H1 (cell line): ENCODE data around the gene RAB4B. TPM values are rescaled to one million over a fixed set of nuclear protein-coding genes. Genes with fewer than 3 reads are reported as not detected.

Experiments
- CTCF ChIA-PET: fragments of 300-600 bp; sonication (Branson Sonifier 250); formaldehyde crosslinking; loops from one replicate; lab custom pipeline; 2021; ENCODE audit not compliant: partially characterized antibody; lab: Charles Lee
- POLR2A ChIA-PET: fragments of 300-600 bp; sonication (Branson Sonifier 250); formaldehyde crosslinking; loops from one replicate; lab custom pipeline; 2021; ENCODE audit warnings: inconsistent platforms; ENCODE audit not compliant: partially characterized antibody; lab: Charles Lee
- DNase-seq, 2 experiments: peaks; one replicate each; pipeline versions ENCODE4 v3.0.0 to v3.0.0-alpha.2; 2010 to 2022; ENCODE audit warnings: low spot score in 2 of 2, low read depth in 1 of 2, mixed read lengths in 1 of 2
- FAIRE-seq: peaks from 2 replicates; lab custom pipeline; 2011; peaks lifted over from hg19 to GRCh38; lab: Jason Lieb, UNC
- H2AFZ ChIP-seq: 2 replicates; pipeline ENCODE4 v1.8.1; 2012; ENCODE audit warnings: low read length, inconsistent platforms
- H2AK5ac ChIP-seq: 2 replicates; pipeline ENCODE4 v1.6.1; 2013; ENCODE audit warnings: low read depth, low read length
- H2BK120ac ChIP-seq: replicated peaks from 2 replicates; pipeline ENCODE3; 2013; ENCODE audit warnings: low read depth, low read length, inconsistent platforms
- H2BK12ac ChIP-seq: 2 replicates; pipeline ENCODE4 v1.6.1; 2013; ENCODE audit warnings: low read depth, low read length
- H2BK15ac ChIP-seq: 2 replicates; pipeline ENCODE4 v1.6.1; 2013; ENCODE audit warnings: low read length
- H2BK20ac ChIP-seq: 2 replicates; pipeline ENCODE4 v1.6.1; 2013; ENCODE audit warnings: low read length
- H2BK5ac ChIP-seq: 2 replicates; pipeline ENCODE4 v1.6.1; 2013; ENCODE audit warnings: low read depth, low read length
- H3K14ac ChIP-seq: 2 replicates; pipeline ENCODE4 v1.6.1; 2013; ENCODE audit warnings: inconsistent platforms; ENCODE audit not compliant: insufficient read length
- H3K18ac ChIP-seq: 2 replicates; pipeline ENCODE4 v1.6.1; 2013; ENCODE audit warnings: low read length; ENCODE audit errors: extremely low read depth
- H3K23ac ChIP-seq: 2 replicates; pipeline ENCODE4 v1.6.1; 2013; ENCODE audit warnings: inconsistent platforms; ENCODE audit not compliant: insufficient read length
- H3K23me2 ChIP-seq: 2 replicates; pipeline ENCODE4 v1.6.1; 2013; ENCODE audit warnings: low read depth, low read length
- H3K27ac ChIP-seq: 2 replicates; pipeline ENCODE4 v1.6.1; 2011; ENCODE audit warnings: low read depth, low read length, inconsistent platforms
- H3K27me3 ChIP-seq, 4 experiments: replicated peaks in 1 of 4; 1 replicate in 1 of 4; 2 replicates in 3 of 4; pipeline versions ENCODE4 v1.6.1 to v1.8.1; 2011 to 2013; ENCODE audit warnings: low read length in 3 of 4, mild to moderate bottlenecking in 3 of 4, inconsistent platforms in 2 of 4, mixed read lengths in 2 of 4, moderate library complexity in 1 of 4; ENCODE audit not compliant: control insufficient read depth in 3 of 4, insufficient read depth in 3 of 4; ENCODE audit errors: extremely low read depth in 1 of 4
- H3K36me3 ChIP-seq, 4 experiments: 2 replicates each; pipeline versions ENCODE4 v1.6.1 to v1.8.1; 2011 to 2013; ENCODE audit warnings: mild to moderate bottlenecking in 4 of 4, low read length in 3 of 4, moderate library complexity in 2 of 4, control low read depth in 1 of 4, inconsistent platforms in 1 of 4; ENCODE audit not compliant: insufficient read depth in 4 of 4, control insufficient read depth in 2 of 4
- H3K4ac ChIP-seq: replicated peaks from 2 replicates; pipeline ENCODE3; 2013; ENCODE audit warnings: low read length, low read depth, mixed read lengths, inconsistent platforms; ENCODE audit not compliant: insufficient read length
- H3K4me1 ChIP-seq, 4 experiments: replicated peaks in 1 of 4; 1 replicate in 1 of 4; 2 replicates in 3 of 4; pipeline versions ENCODE4 v1.6.1 to v1.8.1; 2011 to 2013; ENCODE audit warnings: low read length in 3 of 4, inconsistent platforms in 2 of 4, mixed read lengths in 1 of 4; ENCODE audit not compliant: insufficient read depth in 4 of 4, control insufficient read depth in 3 of 4
- H3K4me2 ChIP-seq, 2 experiments: 2 replicates each; pipeline versions ENCODE4 v1.6.1 to v1.8.1; 2011 to 2013; ENCODE audit warnings: low read depth in 2 of 2, low read length in 2 of 2, control low read depth in 1 of 2, inconsistent platforms in 1 of 2, mild to moderate bottlenecking in 1 of 2; ENCODE audit not compliant: insufficient read depth in 1 of 2
- H3K4me3 ChIP-seq, 4 experiments: fragments of 200-600, 300-600 bp in 1 of 4; sonication (generic), shearing (Covaris generic), sonication (Bioruptor Twin) in 1 of 4; 2 replicates each; pipeline versions ENCODE4 v1.5.1 to v1.8.1; 2011 to 2016; ENCODE audit warnings: low read length in 4 of 4, low read depth in 3 of 4, control low read depth in 2 of 4, inconsistent platforms in 2 of 4, mild to moderate bottlenecking in 2 of 4, mixed read lengths in 1 of 4, moderate library complexity in 1 of 4; ENCODE audit not compliant: insufficient read depth in 2 of 4; ENCODE audit errors: extremely low read depth in 1 of 4
- H3K56ac ChIP-seq: replicated peaks from 2 replicates; pipeline ENCODE3; 2013; ENCODE audit warnings: low read depth, mild to moderate bottlenecking, mixed read lengths, low read length, inconsistent platforms; ENCODE audit not compliant: insufficient read length
- H3K79me1 ChIP-seq: 2 replicates; pipeline ENCODE4 v1.6.1; 2013; ENCODE audit warnings: low read depth, low read length, control low read depth
- H3K79me2 ChIP-seq, 2 experiments: 2 replicates each; pipeline versions ENCODE4 v1.6.1 to v1.8.1; 2012 to 2013; ENCODE audit warnings: low read length in 2 of 2, mild to moderate bottlenecking in 2 of 2, inconsistent platforms in 1 of 2; ENCODE audit not compliant: insufficient read depth in 2 of 2, control insufficient read depth in 1 of 2
- H3K9ac ChIP-seq, 4 experiments: replicated peaks in 1 of 4; 1 replicate in 1 of 4; 2 replicates in 3 of 4; pipeline versions ENCODE4 v1.6.1 to v1.8.1; 2011 to 2013; ENCODE audit warnings: low read depth in 3 of 4, low read length in 3 of 4, control low read depth in 2 of 4, mild to moderate bottlenecking in 2 of 4, moderate library complexity in 2 of 4, inconsistent platforms in 1 of 4; ENCODE audit errors: extremely low read depth in 1 of 4
- H3K9me3 ChIP-seq, 2 experiments: 2 replicates each; pipeline versions ENCODE4 v1.6.1 to v1.8.1; 2012 to 2013; ENCODE audit warnings: mild to moderate bottlenecking in 2 of 2, moderate library complexity in 2 of 2, control low read depth in 1 of 2, inconsistent platforms in 1 of 2, low read depth in 1 of 2, low read length in 1 of 2, mixed read lengths in 1 of 2; ENCODE audit not compliant: insufficient read depth in 2 of 2
- H4K20me1 ChIP-seq, 2 experiments: replicated peaks in 1 of 2; 2 replicates each; pipeline versions ENCODE3 to v1.8.1; 2011 to 2013; ENCODE audit warnings: inconsistent platforms in 2 of 2, low read length in 2 of 2, mild to moderate bottlenecking in 1 of 2; ENCODE audit not compliant: insufficient read depth in 2 of 2, control insufficient read depth in 1 of 2
- H4K5ac ChIP-seq: 2 replicates; pipeline ENCODE4 v1.6.1; 2013; ENCODE audit warnings: low read length, low read depth, mixed read lengths, inconsistent platforms; ENCODE audit not compliant: insufficient read length
- H4K8ac ChIP-seq: 2 replicates; pipeline ENCODE4 v1.8.0; 2013; ENCODE audit warnings: mild to moderate bottlenecking, moderate library complexity, low read length, inconsistent platforms; ENCODE audit not compliant: insufficient read depth; ENCODE audit errors: extremely low read depth
- H4K91ac ChIP-seq: replicated peaks from 2 replicates; pipeline ENCODE3; 2013; ENCODE audit warnings: low read length, mixed read lengths, inconsistent platforms; ENCODE audit not compliant: insufficient read length
- ATF3 ChIP-seq: IDR thresholded peaks from 2 replicates; pipeline ENCODE4 v1.6.1; 2011; ENCODE audit warnings: low read depth, mild to moderate bottlenecking, low read length; ENCODE audit not compliant: insufficient read depth
- BACH1 ChIP-seq: IDR thresholded peaks from 2 replicates; pipeline ENCODE4 v1.6.1; 2012; ENCODE audit warnings: low read length, improper control_type of control experiment
- CEBPB ChIP-seq: IDR thresholded peaks from 2 replicates; pipeline ENCODE4 v1.6.1; 2012; ENCODE audit warnings: low read depth, low read length
- EGR1 ChIP-seq: IDR thresholded peaks from 2 replicates; pipeline ENCODE4 v1.6.1; 2011; ENCODE audit warnings: low read depth, low read length, borderline replicate concordance
- JUND ChIP-seq: IDR thresholded peaks from 2 replicates; pipeline ENCODE4 v1.6.1; 2011; ENCODE audit warnings: mild to moderate bottlenecking, improper control_type of control experiment, low read length
- KDM5A ChIP-seq: fragments of 200-600 bp; IDR thresholded peaks from 2 replicates; pipeline ENCODE4 v1.7.1; 2012; ENCODE audit warnings: mild to moderate bottlenecking, low read length, inconsistent platforms, mixed read lengths
- POU5F1 ChIP-seq: IDR thresholded peaks from 2 replicates; pipeline ENCODE4 v1.6.1; 2011; ENCODE audit warnings: low read depth, mild to moderate bottlenecking, low read length, moderate library complexity
- RAD21 ChIP-seq, 2 experiments: IDR thresholded peaks in 1 of 2; conservative IDR thresholded peaks in 1 of 2; 2 replicates each; pipeline ENCODE4 v1.6.1; 2011; ENCODE audit warnings: low read depth in 2 of 2, low read length in 2 of 2, improper control_type of control experiment in 1 of 2, inconsistent platforms in 1 of 2, mild to moderate bottlenecking in 1 of 2, moderate library complexity in 1 of 2
- RXRA ChIP-seq: IDR thresholded peaks from 2 replicates; pipeline ENCODE4 v1.6.1; 2011; ENCODE audit warnings: low read depth, mild to moderate bottlenecking, low read length, moderate library complexity; ENCODE audit not compliant: insufficient read depth
- SIN3A ChIP-seq, 2 experiments: IDR thresholded peaks in 1 of 2; conservative IDR thresholded peaks in 1 of 2; 2 replicates each; pipeline ENCODE4 v1.6.1; 2011 to 2012; ENCODE audit warnings: low read length in 2 of 2, improper control_type of control experiment in 1 of 2, low read depth in 1 of 2, mild to moderate bottlenecking in 1 of 2
- SIRT6 ChIP-seq: IDR thresholded peaks from one replicate; pipeline ENCODE4 v1.7.1; 2012; ENCODE audit warnings: low read length, inconsistent platforms
- SIX5 ChIP-seq: IDR thresholded peaks from 2 replicates; pipeline ENCODE4 v1.6.1; 2011; ENCODE audit warnings: mild to moderate bottlenecking, low read depth, low read length
- WGBS, 2 experiments: shearing (Covaris generic) in 1 of 2; methylation state at CpG; one replicate each; pipeline versions ENCODE4 v1.1.6 to v1.1.7; 2013 to 2015; ENCODE audit warnings: low lambda C conversion rate in 2 of 2, mixed read lengths in 2 of 2, inconsistent platforms in 1 of 2, low coverage in 1 of 2, missing lambda C conversion rate in 1 of 2; ENCODE audit not compliant: insufficient replicate concordance in 2 of 2, insufficient coverage in 1 of 2, insufficient read length in 1 of 2; ENCODE audit errors: extremely low coverage in 1 of 2, missing lambda C conversion rate in 1 of 2; 5-methylcytosine and 5-hydroxymethylcytosine counted together
- polyA plus RNA-seq, 7 experiments: library from polyadenylated mRNA; depleted of rRNA in 3 of 7; stranded (reverse) in 5 of 7; unstranded in 2 of 7; fragments of >200 nt in 5 of 7; fragments of 200-250 nt in 2 of 7; gene quantifications; 1 replicate in 5 of 7; 2 replicates in 1 of 7; 4 replicates in 1 of 7; pipeline versions ENCODE4 v1.2.1 to v1.2.3, GENCODE V29; 2011 to 2013; ENCODE audit warnings: missing spikeins in 2 of 7, mixed read lengths in 2 of 7
- total RNA-seq: library from RNA; stranded (reverse); fragmentation: NEBNext Ultra II Directional; extraction: Animal tissue kit (Norgen Biotek cat#: 25700); gene quantifications from 2 replicates; pipeline ENCODE4 v1.2.1, GENCODE V29; 2021

RAB4B gene
- total and polyA plus RNA-seq, 2 of the 8 experiments (the other 6 are each of a cell fraction or from before 2014, with no cell fraction given): 15.9 to 28.6 TPM

- peaks cover 33% of the 10 kb centered on the region for H3K79me1 ChIP-seq
- H2BK120ac ChIP-seq: no peak overlapping the region
- DNase-seq (no peak), FAIRE-seq (no peak)
- CTCF ChIA-PET: interaction anchor here (0.8 to 1.7 kb wide), 2 partner anchors 9 to 57 kb away, joined by 4 read pairs; no protein-coding TSS in a partner anchor
- 85% methylated on average over 25 of the region's 27 CpGs; no CpG with 5 or more reads in 1 of the 2 experiments for WGBS, 2 experiments
- no peak overlapping the region for H3K56ac ChIP-seq
- H2BK20ac ChIP-seq: no peak overlapping the region
- no peak overlapping the region for H3K4ac ChIP-seq
- H4K8ac ChIP-seq: peak overlapping the region; percentile 40; the same call in 1 of the 2 replicates
- no peak overlapping the region for H4K5ac ChIP-seq
- H3K23ac ChIP-seq: no peak overlapping the region
- peaks cover 3 to 35% (median 6%) of the 10 kb centered on the region in 4 experiments; a peak in 6 of 8 replicates for H3K36me3 ChIP-seq
- no peaks in the 10 kb centered on the region for H3K27me3 ChIP-seq
- H2AFZ ChIP-seq: no peak overlapping the region
- H3K23me2 ChIP-seq: peaks cover 6% of the 10 kb centered on the region
- H4K91ac ChIP-seq: no peak overlapping the region
- peak overlapping the region; percentile 67 to 91 for H3K4me2 ChIP-seq
- H2BK15ac ChIP-seq: no peak overlapping the region
- H4K20me1 ChIP-seq: peaks cover 30 to 45% of the 10 kb centered on the region in 2 experiments
- no peak overlapping the region for H3K27ac ChIP-seq
- peaks cover 0 to 51% (median 24%) of the 10 kb centered on the region in 4 experiments; a peak in 6 of 7 replicates for H3K4me1 ChIP-seq
- H2BK5ac ChIP-seq: peak overlapping the region; percentile 48; the same call in 1 of the 2 replicates
- no peak overlapping the region for H3K18ac ChIP-seq
- H3K9me3 ChIP-seq: no peaks in the 10 kb centered on the region
- POLR2A ChIA-PET: interaction anchor here (0.5 to 15.7 kb wide), 9 partner anchors 9 to 484 kb away, joined by 3 to 241 read pairs (median 5); partner anchors contain the start of genes ACTMAP, COQ8B, ITPKC and MIA
- H2AK5ac ChIP-seq: 0 out of 2 replicates have a peak overlapping the region, but pooled peaks have one; percentile 83
- peaks cover 14 to 61% of the 10 kb centered on the region in 2 experiments for H3K79me2 ChIP-seq
- peak overlapping the region in 2 of 4 experiments; percentile 79 to 91; a peak in 3 of 7 replicates for H3K9ac ChIP-seq
- no peak overlapping the region for H3K14ac ChIP-seq
- H3K4me3 ChIP-seq: peak overlapping the region; percentile 90 to 99 (median 92)
- no peak overlapping the region for H2BK12ac ChIP-seq
- no peak for TF ChIP-seq SIX5
- TF ChIP-seq RAD21 (IDR thresholded peaks at IDR 0.05 in 1 of 2, conservative IDR thresholded peaks at IDR 0.05 in 1 of 2; ENCODE audit: low read depth in 2 of 2, low read length in 2 of 2): no peak
- no peak for TF ChIP-seq CEBPB
- no peak for TF ChIP-seq POU5F1
- no peak for TF ChIP-seq ATF3
- TF ChIP-seq RXRA: no peak
- no peak for TF ChIP-seq SIRT6
- no peak for TF ChIP-seq EGR1
- TF ChIP-seq JUND: no peak
- no peak for TF ChIP-seq BACH1
- no peak for TF ChIP-seq SIN3A (conservative IDR thresholded peaks at IDR 0.05 in 1 of 2, IDR thresholded peaks at IDR 0.05 in 1 of 2; ENCODE audit: low read depth in 1 of 2, low read length in 2 of 2)
- no peak for TF ChIP-seq KDM5A
Measured at GRCh38 chr19:40800339-40800996, 22.4 kb downstream of the RAB4B start.
